DND-41 (cell line): Measurements from ENCODE around the gene TP53RK.

Source experiments
- ATAC-seq: fragments of 200-7000 bp; cut with Tn5 transposase; 3 replicates; pipeline ENCODE4 v1.9.1; 2021; ENCODE audit warnings: low read depth; ENCODE audit not compliant: insufficient read depth
- DNase-seq: peaks from one replicate; pipeline ENCODE4 v3.0.0-alpha.2; 2020
- H2AFZ ChIP-seq: 2 replicates; pipeline ENCODE4 v1.6.0; 2012; ENCODE audit warnings: low read depth, low read length
- H3K27ac ChIP-seq: 2 replicates; pipeline ENCODE4 v1.5.1; 2012; ENCODE audit warnings: low read length, inconsistent platforms
- H3K27me3 ChIP-seq: fragments of 200-600 bp; sonication (generic); 2 replicates; pipeline ENCODE4 v1.6.0; 2012; ENCODE audit warnings: low read length, mild to moderate bottlenecking, inconsistent platforms; ENCODE audit not compliant: insufficient read depth, poor library complexity
- H3K36me3 ChIP-seq: 2 replicates; pipeline ENCODE4 v1.5.1; 2012; ENCODE audit warnings: low read length, inconsistent platforms; ENCODE audit not compliant: insufficient read depth
- H3K4me1 ChIP-seq: 2 replicates; pipeline ENCODE4 v1.5.1; 2012; ENCODE audit warnings: mild to moderate bottlenecking, low read length; ENCODE audit not compliant: insufficient read depth
- H3K4me2 ChIP-seq: 2 replicates; pipeline ENCODE4 v1.6.0; 2012; ENCODE audit warnings: mild to moderate bottlenecking, moderate library complexity, low read length, inconsistent platforms; ENCODE audit not compliant: insufficient read depth
- H3K4me3 ChIP-seq, 2 experiments: fragments of 200-600 bp in 1 of 2; shearing (Covaris generic) in 1 of 2; 2 replicates each; pipeline ENCODE4 v1.5.1; 2012 to 2016; ENCODE audit warnings: inconsistent platforms in 2 of 2, low read length in 2 of 2, mild to moderate bottlenecking in 2 of 2, low read depth in 1 of 2, moderate library complexity in 1 of 2
- H3K79me2 ChIP-seq: 2 replicates; pipeline ENCODE4 v1.6.0; 2012; ENCODE audit warnings: low read length, inconsistent platforms; ENCODE audit not compliant: insufficient read depth
- H3K9ac ChIP-seq: 2 replicates; pipeline ENCODE4 v1.6.0; 2012; ENCODE audit warnings: low read depth, mild to moderate bottlenecking, inconsistent platforms, low read length, moderate library complexity
- H3K9me3 ChIP-seq: 2 replicates; pipeline ENCODE4 v1.5.1; 2012; ENCODE audit warnings: low read length, moderate library complexity, mild to moderate bottlenecking, inconsistent platforms; ENCODE audit not compliant: insufficient read depth, severe bottlenecking
- H4K20me1 ChIP-seq: 2 replicates; pipeline ENCODE4 v1.6.0; 2012; ENCODE audit warnings: low read length; ENCODE audit not compliant: insufficient read depth
- EZH2 ChIP-seq: IDR thresholded peaks from 3 replicates; pipeline ENCODE4 v1.6.1; 2012; ENCODE audit warnings: borderline replicate concordance, low read depth, mild to moderate bottlenecking, moderate library complexity, low read length, inconsistent platforms; ENCODE audit not compliant: severe bottlenecking
- TF ChIP-seq, protein P1 (sequence below): IDR thresholded peaks from 2 replicates; pipeline ENCODE4 v1.5.1; 2012; ENCODE audit warnings: borderline replicate concordance, low read length, moderate library complexity, mild to moderate bottlenecking; ENCODE audit not compliant: poor library complexity, severe bottlenecking; ENCODE audit errors: extremely low read depth

The TP53RK gene

DNA sequence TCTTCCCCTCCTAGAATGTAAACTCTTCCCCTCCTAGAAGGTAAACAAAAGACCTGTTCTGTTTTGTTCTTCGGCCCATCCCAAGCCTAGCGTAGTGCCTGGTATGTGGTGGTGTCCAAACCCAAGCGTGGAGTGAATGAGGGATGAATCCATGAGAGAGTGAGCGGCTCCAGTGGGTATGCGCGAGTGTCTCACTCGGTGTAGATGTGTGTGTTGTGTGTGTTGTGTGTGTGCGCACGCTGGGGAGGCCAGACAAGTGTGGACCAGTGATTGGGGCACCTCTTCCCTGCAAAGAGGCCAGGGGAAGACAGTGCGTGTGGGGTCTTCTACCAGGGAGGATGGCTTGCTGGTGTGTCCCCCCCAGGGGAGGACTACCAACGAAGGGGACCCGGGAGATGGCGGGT, 19.8 kb upstream of the TP53RK start:
- TF ChIP-seq, protein P1, sequence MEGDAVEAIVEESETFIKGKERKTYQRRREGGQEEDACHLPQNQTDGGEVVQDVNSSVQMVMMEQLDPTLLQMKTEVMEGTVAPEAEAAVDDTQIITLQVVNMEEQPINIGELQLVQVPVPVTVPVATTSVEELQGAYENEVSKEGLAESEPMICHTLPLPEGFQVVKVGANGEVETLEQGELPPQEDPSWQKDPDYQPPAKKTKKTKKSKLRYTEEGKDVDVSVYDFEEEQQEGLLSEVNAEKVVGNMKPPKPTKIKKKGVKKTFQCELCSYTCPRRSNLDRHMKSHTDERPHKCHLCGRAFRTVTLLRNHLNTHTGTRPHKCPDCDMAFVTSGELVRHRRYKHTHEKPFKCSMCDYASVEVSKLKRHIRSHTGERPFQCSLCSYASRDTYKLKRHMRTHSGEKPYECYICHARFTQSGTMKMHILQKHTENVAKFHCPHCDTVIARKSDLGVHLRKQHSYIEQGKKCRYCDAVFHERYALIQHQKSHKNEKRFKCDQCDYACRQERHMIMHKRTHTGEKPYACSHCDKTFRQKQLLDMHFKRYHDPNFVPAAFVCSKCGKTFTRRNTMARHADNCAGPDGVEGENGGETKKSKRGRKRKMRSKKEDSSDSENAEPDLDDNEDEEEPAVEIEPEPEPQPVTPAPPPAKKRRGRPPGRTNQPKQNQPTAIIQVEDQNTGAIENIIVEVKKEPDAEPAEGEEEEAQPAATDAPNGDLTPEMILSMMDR: no peak
- TF ChIP-seq EZH2: no peak
- Histone ChIP-seq H4K20me1 (no peaks in the 10 kb centered on the region), H3K27ac (no peak overlapping the region), H3K4me2 (no peak overlapping the region), H3K36me3 (no peaks in the 10 kb centered on the region), H2AFZ (no peak overlapping the region), H3K4me1 (no peaks in the 10 kb centered on the region), H3K79me2 (no peaks in the 10 kb centered on the region), H3K9ac (no peak overlapping the region), H3K27me3 (peaks cover 3% of the 10 kb centered on the region), H3K4me3 (no peak overlapping the region), H3K9me3 (peaks cover 7% of the 10 kb centered on the region)
- ATAC-seq (no peak), DNase-seq (no peak)

DNA sequence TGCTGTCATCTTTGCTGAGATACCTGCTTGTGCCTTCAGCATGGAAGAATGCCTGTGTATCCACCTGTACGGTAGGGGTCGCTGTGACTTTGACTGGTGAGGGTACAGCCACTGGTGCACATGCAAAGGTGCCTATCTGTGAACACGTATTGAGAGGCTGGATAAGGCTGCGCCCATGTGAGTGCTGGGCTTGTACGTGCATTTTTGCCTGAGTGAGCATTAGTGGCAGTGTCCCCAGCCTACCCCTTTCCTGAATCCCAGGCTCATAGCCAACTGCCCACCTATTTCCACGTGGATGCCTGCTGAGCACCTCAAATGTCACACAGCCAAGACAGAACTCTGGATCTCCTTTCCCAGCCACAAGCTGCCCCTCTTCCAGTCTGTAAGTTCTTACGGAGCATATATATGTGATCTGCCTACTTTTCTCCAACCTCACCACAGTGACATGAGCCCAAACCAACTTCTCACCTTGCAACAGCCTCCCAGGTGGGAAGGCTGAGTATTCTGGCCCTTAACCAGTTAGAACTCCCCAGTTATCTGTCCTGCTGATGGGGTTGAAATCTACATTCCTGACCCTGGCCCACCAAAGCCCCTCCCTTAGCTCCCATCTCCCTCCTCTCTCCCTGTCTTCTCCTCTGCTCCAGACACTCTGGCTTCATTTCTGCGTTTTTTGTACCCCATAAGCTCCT, 19.1 kb upstream of the TP53RK start:
- peaks cover 7% of the 10 kb centered on the region for H3K9me3 ChIP-seq
- H3K4me3 ChIP-seq: no peak overlapping the region
- no peaks in the 10 kb centered on the region for H4K20me1 ChIP-seq
- DNase-seq (no peak), ATAC-seq (no peak)
- H3K27me3 ChIP-seq: peaks cover 3% of the 10 kb centered on the region
- no peak overlapping the region for H3K4me2 ChIP-seq
- H2AFZ ChIP-seq: no peak overlapping the region
- no peaks in the 10 kb centered on the region for H3K36me3 ChIP-seq
- no peak overlapping the region for H3K9ac ChIP-seq
- TF ChIP-seq, protein P1: no peak
- no peak for TF ChIP-seq EZH2
- no peaks in the 10 kb centered on the region for H3K79me2 ChIP-seq
- H3K4me1 ChIP-seq: no peaks in the 10 kb centered on the region
- no peak overlapping the region for H3K27ac ChIP-seq

GRCh38 chr20:46706242-46706641, 17.0 kb upstream of the TP53RK start:
- TF ChIP-seq EZH2: no peak
- TF ChIP-seq, protein P1: no peak
- H3K27ac ChIP-seq: no peak overlapping the region
- no peaks in the 10 kb centered on the region for H3K36me3 ChIP-seq
- no peaks in the 10 kb centered on the region for H3K4me1 ChIP-seq
- ATAC-seq: no peak
- no peak overlapping the region for H3K9ac ChIP-seq
- H4K20me1 ChIP-seq: no peaks in the 10 kb centered on the region
- no peak overlapping the region for H3K4me2 ChIP-seq
- H2AFZ ChIP-seq: no peak overlapping the region
- peaks cover 7% of the 10 kb centered on the region for H3K9me3 ChIP-seq
- no peak for DNase-seq
- H3K4me3 ChIP-seq: no peak overlapping the region
- H3K27me3 ChIP-seq: peaks cover 11% of the 10 kb centered on the region
- H3K79me2 ChIP-seq: no peaks in the 10 kb centered on the region
